ENCODE measurements around the gene GPR84. TPM values are rescaled to one million over a fixed set of nuclear protein-coding genes. Genes with fewer than 3 reads are reported as not detected.

Gene GPR84
- total RNA-seq, 1 donor from 2014 or later, result not detected

DNA sequence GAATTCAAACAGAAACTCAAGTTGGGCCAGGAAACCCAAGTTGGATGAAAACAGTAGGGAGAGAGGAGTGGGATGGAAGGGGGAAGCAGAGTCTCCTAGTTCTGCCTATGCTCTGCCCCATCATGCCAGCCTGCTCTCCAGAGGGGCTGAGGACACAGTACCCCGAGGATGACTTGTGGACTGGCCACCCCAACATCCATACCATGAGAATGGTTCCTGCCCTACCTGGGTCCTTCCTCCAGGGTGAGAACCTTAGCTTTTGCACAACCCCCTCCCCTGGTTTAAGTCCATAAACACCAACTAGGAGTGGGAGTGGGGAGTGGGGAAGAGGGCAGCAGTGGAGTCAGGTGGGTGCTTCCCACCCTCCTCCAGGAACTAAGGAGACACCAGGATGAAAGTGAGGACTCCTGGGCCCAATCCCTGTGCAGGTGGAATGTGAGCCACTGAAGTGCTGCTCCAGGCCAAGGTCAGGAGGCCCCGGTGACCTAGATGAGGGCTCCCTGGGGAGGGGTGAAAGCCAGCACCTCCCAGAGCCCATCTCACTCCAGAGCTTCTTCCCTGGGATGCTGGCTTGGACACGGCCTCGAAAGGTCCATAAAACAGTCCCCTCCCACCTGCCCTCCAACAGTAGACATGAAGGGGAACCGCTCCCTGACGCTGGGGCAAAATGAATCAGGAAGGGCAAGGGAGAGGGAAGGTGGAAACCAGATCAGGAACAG lies 13.7 kb upstream of the GPR84 start:
- no peak for DNase-seq
- no peak for ATAC-seq
- intact Hi-C loops (cut with micrococcal nuclease), result no loop called here

- DNase-seq (no peak), ATAC-seq (no peak)
- intact Hi-C loops (cut with micrococcal nuclease), result no loop called here
Observed at GRCh38 chr12:54377007-54377406, 12.7 kb upstream of the GPR84 start.

DNA sequence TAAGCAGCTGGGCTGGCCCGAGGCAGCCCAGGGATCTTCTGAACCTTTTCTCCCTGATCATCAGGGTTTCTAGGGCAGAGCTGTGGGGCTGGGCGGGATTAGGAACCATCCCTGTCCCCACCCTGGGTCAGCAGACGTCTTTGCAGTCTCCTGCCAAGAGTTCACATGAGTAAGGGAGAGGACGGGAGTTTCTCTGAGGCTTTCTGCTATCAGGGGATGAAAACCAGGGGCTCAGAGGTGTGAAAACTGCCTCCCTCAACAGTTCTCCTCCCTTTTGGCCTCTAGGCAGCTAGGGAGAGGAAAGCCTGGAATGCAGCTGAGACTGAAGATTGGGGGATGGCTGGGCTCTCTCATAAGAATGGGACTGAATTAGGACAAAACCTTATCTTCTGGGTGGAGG lies 12.3 kb upstream of the GPR84 start:
- intact Hi-C loops (cut with micrococcal nuclease), result no loop called here
- peak; percentile 54 for DNase-seq

GRCh38 chr12:54375259-54375579 lies 10.9 kb upstream of the GPR84 start:
- intact Hi-C loops (cut with micrococcal nuclease), result no loop called here
- ATAC-seq (peak; percentile 2), DNase-seq (no peak)

More for the DNA sequence above, 12.3 kb upstream of the GPR84 start:
- ATAC-seq, result peak; percentile 14

GRCh38 chr12:54374562-54375258 lies 10.4 kb upstream of the GPR84 start:
- peak; percentile 0 for ATAC-seq
- peak; percentile 74 for DNase-seq
- intact Hi-C loops (cut with micrococcal nuclease), result no loop called here

DNA sequence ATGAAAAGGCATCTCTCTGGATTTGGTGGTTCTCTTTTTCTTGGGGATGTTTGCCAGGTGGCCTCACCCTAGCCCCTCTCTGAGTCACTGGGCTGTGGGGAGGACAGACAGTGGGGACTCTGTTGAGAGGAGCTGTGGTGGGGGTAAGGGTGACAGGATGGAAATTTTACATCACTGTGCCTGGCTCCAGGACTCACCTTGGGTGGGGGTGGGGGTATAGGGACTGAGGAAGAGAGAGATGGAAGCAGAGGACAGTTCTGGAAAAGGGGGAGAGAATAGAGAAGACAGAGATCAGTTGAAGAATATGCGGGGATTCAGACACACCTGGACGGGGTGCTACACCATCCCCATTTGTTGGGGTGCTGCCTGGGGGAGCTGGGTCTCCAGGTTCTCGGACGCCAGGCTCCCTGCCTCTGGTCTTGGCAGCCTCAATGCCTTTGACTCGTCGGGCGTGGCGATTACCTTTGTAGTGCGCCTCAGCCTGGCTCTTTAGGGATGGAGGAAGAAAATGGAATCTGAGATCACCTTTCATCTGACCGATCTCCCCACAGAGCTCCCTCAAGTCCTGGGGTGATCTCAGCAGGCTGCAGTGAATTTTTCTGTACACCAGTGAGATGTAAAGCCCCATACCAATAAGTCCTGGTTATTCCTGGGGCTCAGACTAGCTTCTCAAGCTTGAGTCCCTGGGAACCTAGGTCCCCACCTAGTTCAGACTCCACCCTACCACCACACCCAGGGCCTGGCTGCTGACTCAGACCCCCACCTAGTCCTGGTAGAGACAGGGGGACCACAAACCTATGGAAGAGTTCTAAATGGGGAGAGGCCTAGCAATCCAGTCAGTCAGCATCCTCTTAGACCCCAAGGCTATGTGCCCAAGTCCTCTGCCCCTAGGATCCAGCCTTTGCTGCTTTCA lies 9.6 kb upstream of the GPR84 start:
- intact Hi-C loops (cut with micrococcal nuclease), result no loop called here

DNA sequence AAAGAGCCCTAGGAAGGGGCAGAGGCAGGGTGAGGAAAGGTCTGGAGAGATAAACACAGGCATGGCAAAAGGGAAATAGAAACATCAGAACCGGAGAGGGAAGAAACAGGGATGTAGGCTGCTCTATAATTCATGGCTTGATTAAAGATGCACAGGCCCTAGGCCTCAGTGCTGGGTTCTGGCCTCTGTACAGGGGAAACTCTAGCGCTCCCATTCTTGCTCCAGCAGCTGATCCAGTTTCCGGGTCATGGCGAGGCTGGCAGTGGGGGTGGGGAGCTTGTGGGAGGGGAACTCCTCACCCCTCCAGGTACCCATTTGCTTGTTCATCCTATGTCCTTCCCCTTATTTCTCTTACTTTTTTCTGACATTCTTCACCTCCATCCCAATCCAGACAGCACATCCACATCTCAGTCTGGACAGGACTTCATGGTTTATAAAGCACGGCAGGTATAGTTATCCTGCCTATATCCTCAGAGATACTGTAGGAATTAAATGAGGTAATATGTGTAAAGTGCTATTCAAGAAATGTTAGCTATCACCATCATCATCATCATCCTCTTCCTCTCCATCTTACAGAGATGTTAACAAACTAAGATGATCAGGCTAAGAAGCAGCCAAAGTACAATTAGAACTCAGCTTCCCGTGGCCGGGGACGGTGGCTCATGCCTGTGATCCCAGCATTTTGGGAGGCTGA lies 8.0 kb upstream of the GPR84 start:
- peak; percentile 48 for DNase-seq
- intact Hi-C loops (cut with micrococcal nuclease), result no loop called here
- no peak for ATAC-seq

More for the DNA sequence above, 9.6 kb upstream of the GPR84 start:
- no peak for ATAC-seq
- no peak for DNase-seq

- intact Hi-C loops (cut with micrococcal nuclease), result no loop called here
- ATAC-seq, result peak; percentile 38
- peak; percentile 84 for DNase-seq
Observed at GRCh38 chr12:54371328-54372112, 7.2 kb upstream of the GPR84 start.

- intact Hi-C loops (cut with micrococcal nuclease), result no loop called here
- DNase-seq (peak; percentile 87), ATAC-seq (peak; percentile 68)
Observed at GRCh38 chr12:54370171-54370730, 6.0 kb upstream of the GPR84 start.

- ATAC-seq (peak; percentile 3), DNase-seq (no peak)
- intact Hi-C loops (cut with micrococcal nuclease), result no loop called here
Observed at GRCh38 chr12:54369597-54370131, 5.4 kb upstream of the GPR84 start.

GRCh38 chr12:54368709-54369596 lies 4.7 kb upstream of the GPR84 start:
- intact Hi-C loops (cut with micrococcal nuclease), result no loop called here
- peak; percentile 64 for ATAC-seq
- DNase-seq, result peak; percentile 92

- DNase-seq (no peak), ATAC-seq (no peak)
- intact Hi-C loops (cut with micrococcal nuclease), result no loop called here
Observed at GRCh38 chr12:54368025-54368708, 3.9 kb upstream of the GPR84 start.

GRCh38 chr12:54363618-54364017 lies 668 bp downstream of the GPR84 start:
- ATAC-seq (no peak), DNase-seq (no peak)
- intact Hi-C loops (cut with micrococcal nuclease), result loop anchor here (5.0 kb wide), 1 partner anchor 146 kb away; no protein-coding TSS in a partner anchor

- DNase-seq (no peak), ATAC-seq (no peak)
- intact Hi-C loops (cut with micrococcal nuclease), result loop anchor here (5.0 kb wide), 1 partner anchor 146 kb away; no protein-coding TSS in a partner anchor
Observed at GRCh38 chr12:54363047-54363446, 1.2 kb downstream of the GPR84 start.

GRCh38 chr12:54360717-54361456 lies 3.4 kb downstream of the GPR84 start:
- peak; percentile 85 for DNase-seq
- peak; percentile 21 for ATAC-seq
- intact Hi-C loops (cut with micrococcal nuclease), result loop anchor here (5.0 kb wide), 1 partner anchor 144 kb away; no protein-coding TSS in a partner anchor
